Anterior cingulate cortex (tissue), 58 donors: ENCODE data around the gene EFNA4.

ENCODE experiments used
- DNase-seq, 58 donors: peaks; one replicate each; lab custom pipeline; 2025; lab: John Stamatoyannopoulos, UW

EFNA4 gene

GRCh38 chr1:155030899-155031298, 32.6 kb upstream of the EFNA4 start:
- DNase-seq: no peak

GRCh38 chr1:155032886-155033285, 30.7 kb upstream of the EFNA4 start:
- no peak for DNase-seq

- DNase-seq: no peak
These were observed 30.0 kb upstream of the EFNA4 start, which contains the start of the genes DCST1 and DCST2 for GRCh38 chr1:155033524-155033923. Gene DCST1, plus strand, starts transcription at chr1:155033824. Its CDS starts 213 bp downstream, at chr1:155034037. Gene DCST2, minus strand, starts transcription at chr1:155033781. Its CDS starts 80 bp downstream, at chr1:155033701.

GRCh38 chr1:155034318-155035208, 29.0 kb upstream of the EFNA4 start:
- no peak for DNase-seq

DNA sequence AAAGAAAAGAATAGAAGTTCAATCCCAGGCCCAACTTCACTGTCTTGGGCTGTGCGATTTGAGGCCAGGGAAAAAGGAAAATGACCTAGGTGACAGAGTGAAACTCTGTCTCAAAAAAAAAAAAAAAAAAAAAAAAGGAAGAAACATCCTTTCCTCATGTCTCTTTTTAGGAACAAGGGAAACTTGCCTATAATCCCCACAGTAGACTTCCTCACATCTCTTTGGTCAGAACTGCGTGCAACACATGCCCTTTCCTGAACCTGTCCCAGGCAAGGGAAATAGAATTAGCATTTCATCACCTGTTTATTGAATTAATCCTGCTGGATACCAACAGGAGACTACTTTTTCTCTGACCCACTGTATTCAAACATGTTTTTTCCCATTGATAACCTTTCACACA, 27.6 kb upstream of the EFNA4 start:
- DNase-seq: no peak

- DNase-seq: no peak
These were observed 26.5 kb upstream of the EFNA4 start for GRCh38 chr1:155037043-155037442.

- no peak for DNase-seq
These were observed 25.6 kb upstream of the EFNA4 start for GRCh38 chr1:155037851-155038441.

- DNase-seq: no peak
These were observed 24.8 kb upstream of the EFNA4 start for GRCh38 chr1:155038602-155039307.

DNA sequence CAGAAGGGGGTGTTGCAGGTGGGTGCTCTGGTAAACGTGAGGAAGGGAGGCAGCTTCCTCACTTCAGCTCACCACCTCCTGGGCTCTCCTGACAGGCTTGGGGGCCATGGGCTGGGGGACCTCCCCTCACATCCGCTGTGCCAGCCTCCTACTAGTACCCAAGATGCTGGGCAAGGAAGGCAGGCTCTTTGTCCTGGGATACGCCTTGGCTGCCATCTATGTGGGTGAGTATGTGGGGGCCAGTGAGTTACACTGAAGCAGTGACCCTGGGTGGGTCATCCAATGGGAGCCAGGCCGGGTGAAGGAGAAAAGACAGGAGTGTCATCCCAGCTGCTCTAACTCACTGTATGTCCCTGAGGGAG, 24.3 kb upstream of the EFNA4 start:
- DNase-seq: no peak

- no peak for DNase-seq
These were observed 23.0 kb upstream of the EFNA4 start for GRCh38 chr1:155040358-155041093.

GRCh38 chr1:155042789-155043188, 20.8 kb upstream of the EFNA4 start:
- DNase-seq: no peak

GRCh38 chr1:155043301-155043702, 20.2 kb upstream of the EFNA4 start:
- DNase-seq: no peak

DNA sequence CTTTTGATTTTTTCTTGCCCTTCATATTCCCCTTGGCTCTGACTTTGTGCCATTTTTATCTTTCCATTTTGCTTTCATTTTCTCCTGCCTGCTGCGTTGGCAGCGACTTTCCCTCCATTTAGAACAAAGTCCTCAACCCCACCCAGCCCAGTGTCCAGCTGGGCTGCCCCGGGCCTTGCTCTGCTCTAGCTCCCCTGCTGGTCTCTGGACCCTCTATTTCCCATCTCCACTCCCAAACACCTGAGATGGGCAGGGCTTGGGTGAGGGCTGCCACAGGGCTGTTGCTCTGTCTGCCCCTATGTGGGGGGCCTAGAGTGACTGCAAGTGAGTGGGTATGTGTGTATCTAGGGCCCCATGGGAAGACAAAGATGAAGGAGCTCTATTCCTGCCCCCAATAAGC, 19.7 kb upstream of the EFNA4 start:
- DNase-seq: no peak

GRCh38 chr1:155044365-155044764, 19.2 kb upstream of the EFNA4 start:
- DNase-seq: no peak

- peak in 51 of 58 donors; percentile 2 to 78 (median 49) for DNase-seq
These were observed 18.5 kb upstream of the EFNA4 start for GRCh38 chr1:155044812-155045657.

GRCh38 chr1:155048449-155049334, 14.8 kb upstream of the EFNA4 start:
- no peak for DNase-seq

DNA sequence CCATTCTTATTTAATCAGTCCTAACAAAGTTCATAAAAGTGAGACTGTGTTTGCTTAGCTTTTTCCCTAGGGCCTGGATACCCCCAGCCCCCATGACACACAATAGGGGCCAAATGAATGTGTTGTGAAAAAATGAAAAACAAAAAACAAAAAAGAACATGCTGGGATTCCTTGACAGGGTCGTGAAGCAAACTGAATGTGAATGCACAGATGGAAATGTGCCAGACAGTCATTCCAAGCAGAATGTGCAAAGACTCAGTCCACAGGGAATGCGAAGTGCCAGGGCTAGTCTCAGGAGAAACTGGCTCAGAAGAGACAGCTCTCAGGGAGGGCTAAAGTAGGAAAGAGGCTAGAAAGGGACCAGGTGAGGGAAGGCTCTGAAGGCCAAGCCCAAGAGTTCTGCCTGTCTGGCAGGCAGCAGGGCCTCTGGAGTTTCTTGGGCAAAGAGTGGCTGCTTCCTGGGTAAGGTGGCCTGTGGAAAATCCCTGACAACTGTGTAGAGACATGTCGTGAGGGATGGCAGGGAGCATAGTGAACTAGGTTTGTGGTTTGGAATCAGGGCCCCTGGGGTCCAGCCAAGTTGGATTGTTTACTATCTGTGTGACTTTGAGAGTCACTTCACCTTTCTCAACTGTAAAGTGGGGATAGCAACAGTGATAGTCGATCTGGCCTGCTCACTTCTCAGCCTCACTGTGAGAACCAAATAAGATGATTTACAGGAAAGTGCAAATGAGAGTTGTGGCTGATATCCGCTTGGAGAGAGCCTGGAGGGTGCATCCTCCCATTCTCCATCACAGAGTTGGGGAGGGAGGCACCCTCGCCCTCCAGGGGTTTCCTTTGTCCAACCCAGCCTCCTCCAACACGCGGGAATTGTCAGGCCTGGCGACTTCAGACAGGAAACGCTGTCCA, 13.6 kb upstream of the EFNA4 start:
- peak in 2 of 58 donors; percentile 24 to 49 for DNase-seq
